Measurements from ENCODE around the gene LTB. TPM values are rescaled to one million over a fixed set of nuclear protein-coding genes. Genes with fewer than 3 reads are reported as not detected.
A peak's percentile ranks its signal among the peaks of the same experiment; 100 is the strongest.
"Not testable (repeated sequence)": the region's sequence is repeated elsewhere in the genome, so short reads cannot be mapped to it uniquely, and the experiment has no call there.

The LTB gene
- total RNA-seq, 1 donor from 2014 or later, result 0.86 TPM

GRCh38 chr6:31558631-31559500, 23.4 kb downstream of the LTB start:
- intact Hi-C loops (cut with DNase I), result no loop called here
- peak; percentile 83 for DNase-seq (ENCODE audit: low spot score)

- intact Hi-C loops (cut with DNase I), result no loop called here
- DNase-seq (ENCODE audit: low spot score), result no peak
Observed at GRCh38 chr6:31558318-31558625, 24.0 kb downstream of the LTB start.

- DNase-seq (ENCODE audit: low spot score), result no peak
- intact Hi-C loops (cut with DNase I), result no loop called here
Observed at GRCh38 chr6:31557443-31558317, 24.5 kb downstream of the LTB start.

GRCh38 chr6:31556307-31556706, 25.9 kb downstream of the LTB start:
- intact Hi-C loops (cut with DNase I), result no loop called here
- DNase-seq (ENCODE audit: low spot score), result no peak

GRCh38 chr6:31551371-31551770, 30.9 kb downstream of the LTB start:
- peak; percentile 86 for DNase-seq (ENCODE audit: low spot score)
- intact Hi-C loops (cut with DNase I), result not testable (repeated sequence)

- intact Hi-C loops (cut with DNase I), result loop anchor here (5.0 to 10.0 kb wide), 3 partner anchors 34 to 406 kb away; partner anchors contain the start of genes LTB, NELFE and SKIC2
- no peak for DNase-seq (ENCODE audit: low spot score)
Observed at GRCh38 chr6:31548544-31548873, 33.7 kb downstream of the LTB start.

GRCh38 chr6:31547727-31548543, 34.3 kb downstream of the LTB start:
- intact Hi-C loops (cut with DNase I), result loop anchor here (1.0 to 10.0 kb wide), 4 partner anchors 34 to 407 kb away; partner anchors contain the start of genes LTB, NELFE, PRRC2A and SKIC2

GRCh38 chr6:31546958-31547726, 35.1 kb downstream of the LTB start, which contains the start of gene NFKBIL1:
Gene NFKBIL1 (plus strand): TSS chr6:31547608. CDS start chr6:31547695, 87 bp downstream.
- DNase-seq (ENCODE audit: low spot score), result peak; percentile 98
- intact Hi-C loops (cut with DNase I), result loop anchor here (1.0 to 10.0 kb wide), 5 partner anchors 35 to 408 kb away; partner anchors contain the start of genes LTB, NELFE, PRRC2A and SKIC2

More at GRCh38 chr6:31547727-31548543, 34.3 kb downstream of the LTB start:
- no peak for DNase-seq (ENCODE audit: low spot score)

GRCh38 chr6:31546339-31546957, 35.8 kb downstream of the LTB start, which contains the start of gene ATP6V1G2:
Gene ATP6V1G2 (minus strand): TSS chr6:31546608. CDS start chr6:31546559, 49 bp downstream.
- peak; percentile 94 for DNase-seq (ENCODE audit: low spot score)
- intact Hi-C loops (cut with DNase I), result loop anchor here (1.0 to 10.0 kb wide), 4 partner anchors 36 to 408 kb away; partner anchors contain the start of genes LTB, NELFE and SKIC2

- intact Hi-C loops (cut with DNase I), result loop anchor here (5.0 to 10.0 kb wide), 3 partner anchors 37 to 410 kb away; partner anchors contain the start of genes LTB, NELFE and SKIC2
- DNase-seq (ENCODE audit: low spot score), result peak; percentile 47
Observed at GRCh38 chr6:31545291-31545690, 36.9 kb downstream of the LTB start.

GRCh38 chr6:31544676-31545075, 37.5 kb downstream of the LTB start:
- intact Hi-C loops (cut with DNase I), result loop anchor here (5.0 to 10.0 kb wide), 4 partner anchors 38 to 927 kb away; partner anchors contain the start of genes LTB, MRPS18B, NELFE and PPP1R10
- DNase-seq (ENCODE audit: low spot score), result peak; percentile 17

GRCh38 chr6:31543639-31544038, 38.6 kb downstream of the LTB start:
- DNase-seq (ENCODE audit: low spot score), result peak; percentile 49
- intact Hi-C loops (cut with DNase I), result loop anchor here (2.0 to 10.0 kb wide), 4 partner anchors 51 to 926 kb away; partner anchors contain the start of genes MRPS18B, NELFE, PPP1R10 and SKIC2

- intact Hi-C loops (cut with DNase I), result loop anchor here (2.0 to 10.0 kb wide), 4 partner anchors 49 to 925 kb away; partner anchors contain the start of genes MRPS18B, NELFE, PPP1R10 and SKIC2
- DNase-seq (ENCODE audit: low spot score), result peak; percentile 98
Observed at GRCh38 chr6:31541658-31542521, 40.3 kb downstream of the LTB start, which contains the start of gene DDX39B. Gene DDX39B (minus strand): TSS chr6:31542003. CDS start chr6:31540532, 1,471 bp downstream.

GRCh38 chr6:31541059-31541657, 41.1 kb downstream of the LTB start:
- intact Hi-C loops (cut with DNase I), result loop anchor here (5.0 to 10.0 kb wide), 3 partner anchors 294 to 924 kb away; partner anchors contain the start of genes MRPS18B, NELFE, PPP1R10 and SKIC2
- no peak for DNase-seq (ENCODE audit: low spot score)

GRCh38 chr6:31540640-31541039, 41.6 kb downstream of the LTB start:
- intact Hi-C loops (cut with DNase I), result loop anchor here (5.0 to 10.0 kb wide), 3 partner anchors 294 to 923 kb away; partner anchors contain the start of genes MRPS18B, NELFE, PPP1R10 and SKIC2
- DNase-seq (ENCODE audit: low spot score), result no peak
